Nephron (organoid): ENCODE data around the gene AXL.

Experiments used
- H3K27ac Mint-ChIP-seq, 3 experiments: 2 replicates each; pipeline ENCODE4 v1.8.0; 2020; ENCODE audit warnings: mixed read lengths in 3 of 3, mild to moderate bottlenecking in 2 of 3, moderate library complexity in 1 of 3
- H3K27me3 Mint-ChIP-seq: 2 replicates; pipeline ENCODE4 v1.8.0; 2021; ENCODE audit warnings: low read depth, mild to moderate bottlenecking, moderate library complexity, mixed read lengths
- H3K36me3 Mint-ChIP-seq: 2 replicates; pipeline ENCODE4 v1.8.0; 2020; ENCODE audit warnings: low read depth, mixed read lengths
- H3K4me1 Mint-ChIP-seq: 2 replicates; pipeline ENCODE4 v1.8.0; 2020; ENCODE audit warnings: mixed read lengths
- H3K4me3 Mint-ChIP-seq, 3 experiments: 2 replicates each; pipeline ENCODE4 v1.8.0; 2020; ENCODE audit warnings: mild to moderate bottlenecking in 3 of 3, mixed read lengths in 3 of 3, moderate library complexity in 2 of 3
- H3K9me3 Mint-ChIP-seq: 2 replicates; pipeline ENCODE4 v1.8.0; 2020; ENCODE audit warnings: mixed read lengths
- TF ChIP-seq, protein P1 (sequence below), 3 experiments: fragments of 200-600 bp; sonication (generic); IDR thresholded peaks; one replicate each; pipeline ENCODE4 v1.5.0; 2021; ENCODE audit warnings: antibody characterized with exemption in 3 of 3; ENCODE audit not compliant: unreplicated experiment in 3 of 3

The AXL gene

DNA sequence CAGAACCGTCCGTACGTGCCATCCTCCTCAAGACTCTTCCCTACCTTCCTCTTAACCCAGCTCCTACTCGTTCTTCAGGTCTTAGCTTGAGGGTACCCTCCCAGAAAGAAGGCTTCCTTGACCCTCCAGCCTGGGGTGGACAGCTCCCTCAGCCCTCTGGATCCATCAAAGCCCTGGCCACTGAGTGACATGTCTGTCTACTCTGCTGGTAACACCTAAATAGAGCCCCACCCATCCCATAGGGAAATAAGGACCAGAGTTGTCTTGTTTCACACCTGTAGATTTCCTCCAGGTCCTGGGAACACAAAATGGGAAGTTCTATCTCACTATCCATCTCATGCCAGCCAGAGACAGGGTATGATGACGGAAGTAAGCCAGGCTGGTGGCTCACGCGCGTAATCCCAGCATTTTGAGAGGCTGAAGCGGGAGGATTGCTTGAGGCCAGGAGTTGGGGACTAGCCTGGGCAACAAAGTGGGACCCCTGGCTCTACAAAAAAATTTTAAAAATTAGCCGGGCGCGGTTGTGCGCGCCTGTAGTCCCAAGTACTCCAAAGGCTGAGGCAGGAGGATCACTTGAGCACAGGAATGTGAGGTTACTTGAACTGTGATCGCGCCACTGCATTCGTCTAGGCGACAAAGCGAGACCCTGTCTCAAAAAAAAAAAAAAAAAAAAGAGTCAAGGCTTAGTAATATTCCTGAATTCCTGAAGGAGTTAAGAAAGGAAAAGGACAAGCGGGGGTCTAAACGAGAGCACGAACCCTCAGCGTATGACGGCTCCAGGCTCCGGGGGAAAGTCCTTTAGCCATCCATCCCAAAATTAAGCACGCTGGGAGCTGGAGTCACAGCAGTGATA is 90.4 kb downstream of the AXL start:
- TF ChIP-seq, protein P1, sequence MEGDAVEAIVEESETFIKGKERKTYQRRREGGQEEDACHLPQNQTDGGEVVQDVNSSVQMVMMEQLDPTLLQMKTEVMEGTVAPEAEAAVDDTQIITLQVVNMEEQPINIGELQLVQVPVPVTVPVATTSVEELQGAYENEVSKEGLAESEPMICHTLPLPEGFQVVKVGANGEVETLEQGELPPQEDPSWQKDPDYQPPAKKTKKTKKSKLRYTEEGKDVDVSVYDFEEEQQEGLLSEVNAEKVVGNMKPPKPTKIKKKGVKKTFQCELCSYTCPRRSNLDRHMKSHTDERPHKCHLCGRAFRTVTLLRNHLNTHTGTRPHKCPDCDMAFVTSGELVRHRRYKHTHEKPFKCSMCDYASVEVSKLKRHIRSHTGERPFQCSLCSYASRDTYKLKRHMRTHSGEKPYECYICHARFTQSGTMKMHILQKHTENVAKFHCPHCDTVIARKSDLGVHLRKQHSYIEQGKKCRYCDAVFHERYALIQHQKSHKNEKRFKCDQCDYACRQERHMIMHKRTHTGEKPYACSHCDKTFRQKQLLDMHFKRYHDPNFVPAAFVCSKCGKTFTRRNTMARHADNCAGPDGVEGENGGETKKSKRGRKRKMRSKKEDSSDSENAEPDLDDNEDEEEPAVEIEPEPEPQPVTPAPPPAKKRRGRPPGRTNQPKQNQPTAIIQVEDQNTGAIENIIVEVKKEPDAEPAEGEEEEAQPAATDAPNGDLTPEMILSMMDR (IDR thresholded peaks at IDR 0.05; ENCODE audit: unreplicated experiment in 3 of 3): no peak
- Mint-ChIP-seq H3K9me3 (no peaks in the 10 kb centered on the region), H3K36me3 (peaks cover 39% of the 10 kb centered on the region), H3K27me3 (no peaks in the 10 kb centered on the region), H3K27ac (peak overlapping the region; percentile 97 to 98 (median 97)), H3K4me1 (peaks cover 43% of the 10 kb centered on the region), H3K4me3 (peak overlapping the region; percentile 95 to 98 (median 96))

DNA sequence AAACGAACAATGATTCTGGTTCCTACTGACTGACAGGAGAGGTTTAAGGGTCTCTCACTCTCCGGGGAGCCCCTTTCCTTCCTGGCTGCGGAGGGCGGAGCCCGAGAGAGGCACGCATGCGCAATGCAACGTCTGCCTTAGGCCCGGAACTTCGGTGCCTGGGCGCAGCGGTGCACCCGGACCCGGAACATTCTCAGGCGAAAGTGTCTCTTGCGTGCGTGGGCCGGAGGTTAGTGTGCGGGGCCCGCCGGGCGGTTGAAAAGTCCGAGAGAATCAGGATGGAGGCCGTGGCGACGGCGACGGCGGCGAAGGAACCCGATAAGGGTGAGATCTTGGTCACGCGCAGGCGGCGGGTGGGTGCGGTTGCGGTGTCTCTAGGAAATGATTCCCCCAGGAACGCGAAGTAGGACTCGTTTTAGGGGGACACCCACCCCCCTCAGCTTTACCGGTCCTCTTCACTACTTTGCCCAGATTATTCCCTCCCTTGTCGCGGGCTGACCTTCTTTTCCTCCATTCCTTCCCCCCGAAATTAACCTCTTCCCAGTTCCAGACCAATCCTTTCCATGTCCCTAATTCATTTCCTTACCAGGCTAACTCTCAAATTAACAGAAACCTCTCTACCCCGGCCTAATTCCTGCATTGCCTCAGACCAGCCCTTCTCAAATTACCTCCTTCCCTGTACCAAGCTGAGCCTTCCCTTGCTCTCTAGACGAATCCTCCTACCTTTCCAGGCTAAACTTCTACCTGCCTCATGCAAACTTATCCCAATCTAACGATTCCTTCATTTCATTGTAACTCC is 91.2 kb downstream of the AXL start, which contains the start of gene CCDC97:
CCDC97 (plus strand) TSS at position 140 of the 799 bp plus-strand sequence; CDS start at position 279, 139 bp downstream.
- H3K4me3 Mint-ChIP-seq: peak within 1 kb of the TSS; percentile 95 to 98 (median 96)
- H3K27ac Mint-ChIP-seq: peak within 1 kb of the TSS; percentile 97 to 98 (median 97)
- H3K4me1 Mint-ChIP-seq: peaks cover 43% of the 10 kb centered on the region
- TF ChIP-seq, protein P1 (IDR thresholded peaks at IDR 0.05; ENCODE audit: unreplicated experiment in 3 of 3): no peak
- peaks cover 33% of the 10 kb centered on the region for H3K36me3 Mint-ChIP-seq
- no peaks in the 10 kb centered on the region for H3K27me3 Mint-ChIP-seq
- H3K9me3 Mint-ChIP-seq: no peaks in the 10 kb centered on the region

DNA sequence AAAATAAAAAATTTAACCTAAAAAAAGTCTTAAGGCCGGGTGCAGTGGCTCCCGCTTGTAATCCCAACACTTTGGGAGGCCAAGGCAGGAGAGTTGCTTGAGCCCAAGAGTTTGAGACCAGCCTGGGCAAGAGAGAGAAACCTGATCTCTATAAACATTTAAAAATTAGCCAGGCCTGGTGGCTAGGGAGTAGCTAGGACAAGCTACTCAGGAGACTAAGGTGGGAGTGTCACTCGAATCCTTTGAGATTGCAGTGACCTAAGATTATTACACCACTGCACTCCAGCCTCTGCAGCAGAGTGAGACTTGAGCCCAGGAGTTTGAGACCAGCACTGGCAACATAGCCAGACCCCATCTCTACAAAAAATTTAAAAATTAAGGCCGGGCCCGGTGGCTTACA is 92.0 kb downstream of the AXL start:
- Mint-ChIP-seq H3K27me3 (no peaks in the 10 kb centered on the region), H3K9me3 (no peaks in the 10 kb centered on the region), H3K4me1 (peaks cover 43% of the 10 kb centered on the region), H3K27ac (peak overlapping the region in 2 of 3 experiments; percentile 97 to 98), H3K4me3 (peak overlapping the region; percentile 95 to 98 (median 96)), H3K36me3 (peaks cover 33% of the 10 kb centered on the region)
- TF ChIP-seq, protein P1 (IDR thresholded peaks at IDR 0.05; ENCODE audit: unreplicated experiment in 3 of 3): no peak
